ES-I3 (cell line): ENCODE results near the gene GPLD1.
"Not testable (repeated sequence)": the region's sequence is repeated elsewhere in the genome, so short reads cannot be mapped to it uniquely, and the experiment has no call there.

Experiments used
- H3K36me3 ChIP-seq: 2 replicates; pipeline ENCODE4 v1.6.1; 2013; ENCODE audit warnings: mild to moderate bottlenecking, low read length, control low read depth, moderate library complexity; ENCODE audit not compliant: insufficient read depth
- H3K4me1 ChIP-seq: 2 replicates; pipeline ENCODE4 v1.6.1; 2013; ENCODE audit warnings: mild to moderate bottlenecking, control low read depth, low read length; ENCODE audit not compliant: insufficient read depth
- H3K9ac ChIP-seq: 2 replicates; pipeline ENCODE4 v1.6.1; 2013; ENCODE audit warnings: low read depth, mild to moderate bottlenecking, low read length, moderate library complexity
- H3K9me3 ChIP-seq: 2 replicates; pipeline ENCODE4 v1.6.1; 2013; ENCODE audit warnings: mild to moderate bottlenecking, low read length, moderate library complexity; ENCODE audit not compliant: control insufficient read depth, insufficient read depth

GPLD1 gene

GRCh38 chr6:24430086-24430485 is 59.3 kb downstream of the GPLD1 start:
- Histone ChIP-seq H3K9me3 (no peaks in the 10 kb centered on the region), H3K9ac (no peak overlapping the region), H3K4me1 (no peaks in the 10 kb centered on the region), H3K36me3 (peaks cover under 1% of the 10 kb centered on the region; the same call in 1 of the 2 replicates)

- H3K9ac ChIP-seq: no peak overlapping the region
- no peaks in the 10 kb centered on the region for H3K9me3 ChIP-seq
- H3K4me1 ChIP-seq: no peaks in the 10 kb centered on the region
- peaks cover 9% of the 10 kb centered on the region for H3K36me3 ChIP-seq
These were observed 60.2 kb downstream of the GPLD1 start for GRCh38 chr6:24429146-24429545.

GRCh38 chr6:24428615-24429014 is 60.8 kb downstream of the GPLD1 start:
- peaks cover 9% of the 10 kb centered on the region for H3K36me3 ChIP-seq
- no peaks in the 10 kb centered on the region for H3K9me3 ChIP-seq
- no peak overlapping the region for H3K9ac ChIP-seq
- H3K4me1 ChIP-seq: no peaks in the 10 kb centered on the region

GRCh38 chr6:24426729-24427446 is 62.5 kb downstream of the GPLD1 start:
- Histone ChIP-seq H3K9ac (no peak overlapping the region), H3K36me3 (peaks cover 22% of the 10 kb centered on the region), H3K4me1 (no peaks in the 10 kb centered on the region), H3K9me3 (no peaks in the 10 kb centered on the region)

- H3K9ac ChIP-seq: no peak overlapping the region
- no peaks in the 10 kb centered on the region for H3K4me1 ChIP-seq
- peaks cover 30% of the 10 kb centered on the region for H3K36me3 ChIP-seq
- H3K9me3 ChIP-seq: no peaks in the 10 kb centered on the region
These were observed 64.3 kb downstream of the GPLD1 start for GRCh38 chr6:24425091-24425490.

DNA sequence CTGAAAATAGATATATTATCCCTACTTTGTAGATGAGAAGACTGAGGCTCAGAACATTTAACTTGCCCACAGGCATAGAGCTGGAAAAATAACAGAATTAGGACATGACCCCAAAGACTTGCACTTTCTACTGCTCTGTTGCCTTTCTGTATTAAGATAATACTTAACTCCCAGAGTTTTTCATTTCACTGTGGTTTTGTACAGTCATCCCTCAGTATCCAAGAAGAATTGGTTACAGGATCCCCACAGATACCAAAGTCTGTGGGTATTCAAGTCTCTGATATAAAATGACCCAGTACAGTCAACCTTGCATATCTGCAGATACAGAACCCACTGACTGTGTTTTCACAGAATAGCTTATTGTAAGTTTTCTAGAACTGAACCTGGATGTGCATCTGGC is 69.9 kb downstream of the GPLD1 start:
- Histone ChIP-seq H3K4me1 (no peaks in the 10 kb centered on the region), H3K9ac (no peak overlapping the region), H3K36me3 (peaks cover 58% of the 10 kb centered on the region), H3K9me3 (no peaks in the 10 kb centered on the region)

- peaks cover 58% of the 10 kb centered on the region for H3K36me3 ChIP-seq
These were observed 73.6 kb downstream of the GPLD1 start for GRCh38 chr6:24415753-24416152.

DNA sequence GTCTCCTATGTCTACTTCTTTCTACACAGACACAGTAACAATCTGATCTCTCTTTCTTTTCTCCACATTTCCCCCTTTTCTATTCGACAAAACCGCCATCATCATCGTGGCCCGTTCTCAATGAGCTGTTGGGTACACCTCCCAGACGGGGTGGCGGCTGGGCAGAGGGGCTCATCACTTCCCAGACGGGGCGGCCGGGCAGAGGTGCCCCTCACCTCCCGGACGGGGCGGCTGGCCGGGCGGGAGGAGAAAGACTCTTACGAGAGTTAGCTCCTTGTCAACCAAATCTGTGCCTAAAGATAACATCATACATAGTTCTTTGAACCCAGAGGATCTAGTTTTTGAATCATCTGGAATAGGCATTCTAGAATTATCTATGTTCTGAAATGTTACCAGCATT is 74.8 kb downstream of the GPLD1 start:
- peaks cover 52% of the 10 kb centered on the region for H3K36me3 ChIP-seq

More at GRCh38 chr6:24415753-24416152, 73.6 kb downstream of the GPLD1 start:
- Histone ChIP-seq H3K9ac (no peak overlapping the region), H3K4me1 (no peaks in the 10 kb centered on the region), H3K9me3 (no peaks in the 10 kb centered on the region)

DNA sequence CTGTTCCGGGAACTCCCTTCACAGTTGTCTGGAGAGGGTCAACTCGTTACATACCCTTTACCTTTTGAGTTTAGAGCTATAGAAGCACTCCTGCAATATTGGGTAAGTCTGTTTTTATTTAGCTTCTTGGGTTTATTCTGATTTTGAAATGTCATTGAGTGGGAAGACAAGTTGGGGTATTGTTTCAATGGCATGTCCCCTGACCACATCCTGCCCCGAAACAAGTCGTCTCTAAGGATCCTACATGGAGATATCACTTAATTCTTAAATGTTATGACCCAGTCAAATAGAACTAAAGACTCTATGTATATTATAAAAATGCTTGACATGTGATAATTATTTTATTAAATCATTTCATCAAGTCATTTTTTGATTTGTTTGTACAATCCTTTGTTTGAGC is 77.1 kb downstream of the GPLD1 start:
- H3K9ac ChIP-seq: no peak overlapping the region
- peaks cover 6% of the 10 kb centered on the region; the same call in 1 of the 2 replicates for H3K4me1 ChIP-seq
- no peaks in the 10 kb centered on the region for H3K9me3 ChIP-seq
- peaks cover 58% of the 10 kb centered on the region for H3K36me3 ChIP-seq

More for the DNA sequence above, 74.8 kb downstream of the GPLD1 start:
- H3K4me1 ChIP-seq, H3K9ac ChIP-seq, H3K9me3 ChIP-seq: not testable (repeated sequence)

GRCh38 chr6:24410622-24411021 is 78.8 kb downstream of the GPLD1 start:
- H3K4me1 ChIP-seq: peaks cover 6% of the 10 kb centered on the region; the same call in 1 of the 2 replicates
- H3K9ac ChIP-seq: no peak overlapping the region
- H3K36me3 ChIP-seq: peaks cover 45% of the 10 kb centered on the region
- no peaks in the 10 kb centered on the region for H3K9me3 ChIP-seq

GRCh38 chr6:24408719-24409410 is 80.5 kb downstream of the GPLD1 start:
- H3K36me3 ChIP-seq: peaks cover 45% of the 10 kb centered on the region
- H3K4me1 ChIP-seq: peaks cover 10% of the 10 kb centered on the region

GRCh38 chr6:24405262-24405661 is 84.1 kb downstream of the GPLD1 start:
- Histone ChIP-seq H3K4me1 (peaks cover 21% of the 10 kb centered on the region), H3K9me3 (no peaks in the 10 kb centered on the region), H3K36me3 (peaks cover 26% of the 10 kb centered on the region), H3K9ac (peak overlapping the region; percentile 69; the same call in 1 of the 2 replicates)

More at GRCh38 chr6:24408719-24409410, 80.5 kb downstream of the GPLD1 start:
- Histone ChIP-seq H3K9ac (no peak overlapping the region), H3K9me3 (no peaks in the 10 kb centered on the region)

DNA sequence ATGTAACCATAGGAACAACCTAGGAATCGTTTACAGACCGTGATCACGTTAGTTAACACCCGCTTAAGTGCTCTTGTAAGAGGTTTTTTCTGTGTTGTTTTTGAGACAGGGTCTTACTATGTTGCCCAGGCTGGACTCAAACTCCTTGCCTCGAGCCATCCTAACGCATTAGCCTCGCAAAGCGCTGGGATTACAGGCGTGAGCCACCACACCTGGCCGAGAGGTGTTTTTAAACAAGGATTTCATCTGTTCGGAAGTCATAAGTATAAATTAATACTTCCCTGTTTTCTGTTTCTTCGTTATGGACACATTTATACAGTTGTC is 85.9 kb downstream of the GPLD1 start:
- H3K9me3 ChIP-seq: no peaks in the 10 kb centered on the region
- H3K4me1 ChIP-seq: peaks cover 27% of the 10 kb centered on the region
- H3K36me3 ChIP-seq: peaks cover 16% of the 10 kb centered on the region
- peak overlapping the region; percentile 69 for H3K9ac ChIP-seq

GRCh38 chr6:24402697-24403500 is 86.5 kb downstream of the GPLD1 start, which contains the start of gene MRS2:
MRS2 (plus strand) TSS chr6:24402936; CDS start chr6:24403047, 111 bp downstream.
- Histone ChIP-seq H3K9me3 (no peaks in the 10 kb centered on the region), H3K9ac (peak within 1 kb of the TSS; percentile 69), H3K36me3 (peaks cover 12% of the 10 kb centered on the region), H3K4me1 (peaks cover 26% of the 10 kb centered on the region)
